Activated CD4-positive, alpha-beta T cell treated with anti-CD3 and anti-CD28 coated beads, Interleukin-10, Interleukin-2, amounts not matched to agents 100 ng/mL and 50 ng/mL, durations not matched to agents 16 hours and 8 hours (primary cell): ENCODE measurements around the gene KLHL30.
A peak's percentile ranks its signal among the peaks of the same experiment; 100 is the strongest.

Experiments used
- DNase-seq: peaks from one replicate; pipeline ENCODE4 v3.0.0-alpha.2; 2020

The KLHL30 gene

DNA sequence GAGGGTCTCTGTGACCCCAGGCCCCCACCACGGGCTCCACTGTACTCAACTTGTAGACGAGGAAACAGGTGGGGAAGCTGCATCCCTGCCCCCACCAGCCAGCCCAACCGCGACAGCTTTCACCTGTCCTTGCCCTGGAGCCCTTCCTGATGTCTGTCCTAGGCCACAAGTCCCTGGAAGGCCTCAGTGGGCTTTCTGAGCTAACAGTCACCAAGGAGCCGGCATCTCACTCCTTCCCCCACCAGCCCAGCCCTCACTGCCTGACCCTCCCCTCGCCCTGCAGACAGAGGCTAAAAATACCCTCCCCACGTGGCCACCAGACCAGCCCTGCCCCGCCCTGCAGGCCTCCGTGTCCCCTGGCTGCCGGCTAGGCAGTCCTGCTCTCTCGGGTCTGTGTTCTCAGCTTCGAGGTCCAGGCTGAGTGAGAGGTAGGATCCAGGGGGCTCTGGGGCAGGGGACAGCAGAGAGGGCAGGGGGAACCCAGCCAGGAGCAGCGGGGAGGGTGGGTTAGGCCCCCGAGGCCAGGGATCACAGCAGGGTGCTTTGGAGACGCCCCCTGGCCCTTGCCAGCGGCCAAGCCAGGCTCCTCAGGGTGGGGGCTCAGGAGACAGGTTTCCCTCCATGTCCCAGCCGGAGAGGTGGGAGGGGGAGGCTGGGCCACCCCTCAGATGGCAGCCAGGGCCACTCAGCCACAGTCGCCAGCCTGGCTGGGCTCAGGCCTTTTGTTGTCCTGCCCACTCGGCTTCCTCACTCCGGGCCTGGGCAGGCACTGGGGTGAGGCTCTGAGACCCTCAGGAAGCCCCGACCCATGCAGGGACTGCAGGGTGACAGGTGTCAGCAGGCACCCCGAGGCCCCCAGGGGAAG, at the start of gene KLHL30:
TSS of gene KLHL30 (plus strand) at position 338 of the 865 bp plus-strand sequence. CDS start 2,087 bp downstream, outside the sequence.
- DNase-seq: no peak

- DNase-seq: no peak
These were observed 47.6 kb upstream of the KLHL30 start for GRCh38 chr2:238090887-238091286.

DNA sequence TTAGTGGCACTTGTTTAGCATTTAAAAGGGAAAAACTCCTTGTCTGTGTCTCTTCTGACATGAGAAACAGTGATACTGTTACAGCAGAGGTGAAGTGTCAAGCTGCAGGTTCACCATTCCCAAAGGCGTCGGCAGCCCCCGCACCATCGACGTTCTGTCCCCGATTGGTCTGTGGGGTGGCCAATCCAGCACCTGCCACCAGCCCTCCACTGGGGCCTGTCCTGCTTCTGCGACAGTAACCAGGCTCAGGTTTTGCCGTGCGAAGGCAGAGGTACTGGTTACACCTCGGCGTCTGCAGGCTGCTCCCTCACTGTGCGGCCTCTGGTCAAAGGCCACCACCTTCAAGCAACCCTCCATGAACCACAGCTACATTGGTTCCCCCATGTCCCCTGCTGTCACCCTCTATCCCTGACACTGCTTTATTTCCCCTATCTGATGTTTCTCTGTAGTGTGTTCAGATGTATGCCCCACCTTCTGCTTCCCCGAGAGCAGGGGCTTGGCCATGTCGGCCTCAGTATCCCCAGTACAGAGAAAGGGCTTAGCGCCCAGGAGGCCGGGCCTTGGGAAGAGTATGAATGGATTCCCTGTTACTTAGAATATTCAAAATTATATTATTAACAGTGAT, 46.9 kb upstream of the KLHL30 start:
- DNase-seq: no peak

DNA sequence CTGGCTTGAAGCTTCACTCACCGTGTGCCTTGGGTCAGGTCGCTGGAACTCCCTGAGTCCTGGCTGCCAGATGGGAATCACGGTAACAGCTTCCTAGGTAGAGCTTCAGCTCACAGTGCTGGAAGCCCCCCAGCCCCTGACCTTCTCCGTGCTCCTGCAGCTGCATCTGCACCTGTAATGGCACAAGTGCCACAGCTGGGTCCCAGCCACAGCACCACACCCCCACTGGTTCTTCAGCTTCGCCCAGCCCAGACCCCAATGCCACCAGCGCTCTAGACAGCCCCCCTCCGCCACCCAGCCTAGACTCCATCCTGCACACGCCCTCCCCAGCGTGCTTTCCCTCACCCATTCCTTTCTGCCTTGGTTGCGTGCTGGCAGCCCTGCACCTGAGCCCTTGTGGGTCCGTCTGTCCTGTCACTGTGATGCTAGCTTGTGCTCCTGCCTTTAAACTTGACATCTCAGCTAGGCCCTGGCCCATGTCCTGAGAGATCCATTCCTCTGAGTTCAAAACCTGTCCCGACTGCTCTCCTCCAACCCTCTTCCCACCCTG, 45.9 kb upstream of the KLHL30 start:
- no peak for DNase-seq

- DNase-seq: no peak
These were observed 45.0 kb upstream of the KLHL30 start for GRCh38 chr2:238093181-238094140.

DNA sequence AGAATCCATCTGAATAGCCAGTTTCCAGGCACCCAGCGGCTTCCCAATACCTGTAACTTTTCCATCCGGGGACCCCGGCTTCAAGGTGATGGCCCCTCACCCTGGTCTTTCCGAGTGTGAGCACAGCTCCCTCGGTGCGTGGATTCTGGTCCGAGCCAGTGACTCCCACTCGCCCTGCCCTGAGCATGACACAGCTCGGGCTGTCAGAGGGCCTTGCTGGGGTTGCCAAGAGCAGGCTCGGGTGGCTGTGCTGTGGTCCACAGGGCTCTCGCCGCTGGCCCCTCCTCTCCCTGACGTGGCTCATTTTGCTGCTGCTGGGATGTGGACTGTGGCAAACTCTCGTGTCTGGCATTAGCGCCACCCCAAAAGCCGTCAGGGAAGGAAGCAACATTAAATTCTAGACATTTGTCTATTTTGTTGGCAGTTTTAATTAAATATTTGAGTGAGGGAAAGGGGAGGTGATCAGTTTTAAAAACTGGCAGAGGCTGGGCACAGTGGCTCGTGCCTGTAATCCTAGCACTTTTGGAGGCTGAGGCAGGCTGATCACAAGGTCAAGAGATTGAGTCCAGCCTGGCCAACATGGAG, 43.9 kb upstream of the KLHL30 start:
- DNase-seq: no peak

DNA sequence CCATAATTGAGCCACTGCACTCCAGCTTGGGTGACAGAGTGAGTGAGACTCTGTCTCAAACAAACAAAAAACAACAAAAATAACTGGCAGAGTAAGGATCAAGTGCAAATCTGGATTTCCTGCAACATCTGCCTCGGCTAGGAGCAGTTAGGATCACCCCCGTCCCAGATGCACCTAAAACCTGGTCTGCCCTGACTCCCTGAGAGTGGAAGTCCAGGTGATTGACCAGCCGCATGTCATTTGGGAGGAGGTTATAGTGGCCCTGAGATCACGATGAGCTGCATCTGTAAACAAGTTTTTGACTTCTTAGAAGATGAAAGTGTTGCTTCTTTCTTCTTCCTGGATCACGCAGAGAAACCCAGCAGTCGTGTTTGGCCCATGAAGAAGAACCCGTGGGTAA, 43.3 kb upstream of the KLHL30 start:
- DNase-seq: no peak

DNA sequence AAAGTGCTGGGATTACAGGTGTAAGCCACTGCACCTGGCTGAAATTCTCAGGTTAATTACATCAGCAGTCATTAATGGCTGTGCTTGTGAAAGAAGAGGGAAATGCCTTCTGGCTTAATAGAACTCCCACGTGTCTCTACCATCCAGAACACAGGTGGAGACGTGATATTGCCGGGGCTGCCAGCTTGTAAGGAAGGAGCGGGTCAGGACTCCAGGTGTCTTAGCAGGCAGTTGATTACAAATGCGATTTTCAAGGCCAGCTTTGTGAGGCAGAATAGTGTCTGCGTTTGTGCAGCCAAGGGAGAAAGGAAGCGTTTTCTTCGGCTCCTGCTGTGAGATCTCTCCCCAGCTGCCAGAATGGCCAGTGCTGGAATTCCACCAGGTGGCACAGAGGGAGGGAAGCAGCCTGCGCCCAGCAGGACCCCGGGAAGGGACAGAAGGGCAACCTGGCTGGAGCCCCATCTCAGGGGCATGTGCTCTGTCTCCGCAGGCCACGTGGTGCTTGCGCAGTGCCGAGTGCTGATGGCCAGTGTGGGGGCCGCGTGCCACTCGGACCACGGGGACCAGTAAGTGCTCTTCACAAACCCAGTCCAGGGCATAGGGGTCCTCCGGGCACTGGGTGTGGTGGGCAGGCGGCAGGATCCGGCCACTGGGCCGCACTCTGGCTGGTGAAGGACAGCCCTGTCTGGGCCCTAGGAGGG, 42.0 kb upstream of the KLHL30 start:
- DNase-seq: no peak

GRCh38 chr2:238097201-238097987, 41.1 kb upstream of the KLHL30 start:
- no peak for DNase-seq

- peak; percentile 62 for DNase-seq
These were observed 40.2 kb upstream of the KLHL30 start for GRCh38 chr2:238097988-238098871.

- DNase-seq: no peak
These were observed 39.4 kb upstream of the KLHL30 start for GRCh38 chr2:238098901-238099713.

GRCh38 chr2:238099714-238100048, 38.8 kb upstream of the KLHL30 start:
- DNase-seq: no peak

- DNase-seq: no peak
These were observed 38.2 kb upstream of the KLHL30 start, which contains the start of gene ESPNL for GRCh38 chr2:238100049-238100820. Gene ESPNL (plus strand): TSS chr2:238100340. CDS start chr2:238100420, 80 bp downstream.

DNA sequence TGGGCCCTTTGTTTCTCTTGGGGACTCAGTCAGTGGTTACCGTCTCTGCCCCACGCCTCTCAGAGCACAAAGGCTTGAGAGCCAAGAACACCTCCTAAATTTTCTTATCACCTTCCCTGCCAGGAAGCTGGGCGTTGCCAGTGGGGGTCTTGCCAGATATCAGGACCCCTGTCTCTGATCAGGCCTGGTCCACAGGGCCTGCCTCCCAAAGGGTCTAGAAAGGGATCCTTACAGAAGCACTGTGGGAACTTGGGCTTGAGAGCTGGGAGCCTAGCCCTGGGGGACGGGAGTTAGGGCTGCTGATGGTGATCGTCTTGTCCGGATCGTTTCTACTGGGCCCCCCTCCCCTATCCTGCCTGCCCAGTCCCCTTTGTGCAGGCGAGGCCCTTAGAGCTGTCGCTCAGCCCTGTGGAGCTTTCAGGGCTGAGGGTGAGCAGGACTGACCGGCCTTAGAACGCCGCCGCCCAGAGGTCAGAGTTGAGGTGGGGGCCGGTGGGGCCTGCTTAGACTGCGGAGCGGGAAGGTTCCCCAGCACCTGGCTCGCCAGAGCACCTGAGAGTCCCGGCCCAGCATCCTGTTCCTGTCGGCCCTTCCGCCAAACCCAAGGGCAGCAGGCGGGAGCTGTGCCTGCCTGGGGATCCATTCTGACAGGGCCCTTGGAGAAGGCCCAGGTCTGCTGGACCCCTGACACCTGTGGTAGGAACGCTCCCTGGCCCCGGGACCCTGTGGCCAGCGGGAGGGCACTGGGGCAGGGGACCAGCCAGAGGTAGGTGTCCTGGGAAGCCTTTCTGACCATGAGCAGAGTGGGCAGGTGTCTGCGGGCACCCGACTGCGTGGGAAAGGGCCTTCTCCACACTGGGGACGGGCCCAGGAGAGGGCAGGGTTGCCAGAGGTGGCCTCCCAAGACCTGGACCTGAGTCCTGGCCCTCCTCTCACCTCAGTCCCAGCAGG, 37.4 kb upstream of the KLHL30 start:
- DNase-seq: no peak

- no peak for DNase-seq
These were observed 36.3 kb upstream of the KLHL30 start for GRCh38 chr2:238101891-238102841.

DNA sequence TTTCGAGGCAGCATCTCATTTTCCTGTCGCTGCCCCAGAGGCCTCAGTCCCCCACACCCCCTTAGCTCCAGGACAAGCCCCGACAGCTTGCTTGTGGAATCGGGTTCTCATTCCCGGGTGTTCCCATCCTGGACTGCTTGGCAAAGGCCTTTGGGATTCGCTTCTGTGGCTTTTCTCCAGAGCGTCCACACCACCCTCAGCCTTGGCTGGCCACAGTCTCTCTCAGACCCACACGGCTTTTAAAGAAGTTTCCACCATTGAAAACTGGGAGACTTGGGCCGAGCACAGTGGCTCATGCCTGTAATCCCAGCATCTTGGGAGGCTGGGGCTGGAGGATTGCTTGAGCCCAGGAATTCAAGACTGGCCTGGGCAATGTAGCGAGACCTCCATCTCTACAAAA, 35.6 kb upstream of the KLHL30 start:
- DNase-seq: no peak
